ENCODE data around the gene AHDC1. TPM values are rescaled to one million over a fixed set of nuclear protein-coding genes. Genes with fewer than 3 reads are reported as not detected.

AHDC1 gene
- total RNA-seq, 1 experiment from 2014 or later = 49.0 TPM

DNA sequence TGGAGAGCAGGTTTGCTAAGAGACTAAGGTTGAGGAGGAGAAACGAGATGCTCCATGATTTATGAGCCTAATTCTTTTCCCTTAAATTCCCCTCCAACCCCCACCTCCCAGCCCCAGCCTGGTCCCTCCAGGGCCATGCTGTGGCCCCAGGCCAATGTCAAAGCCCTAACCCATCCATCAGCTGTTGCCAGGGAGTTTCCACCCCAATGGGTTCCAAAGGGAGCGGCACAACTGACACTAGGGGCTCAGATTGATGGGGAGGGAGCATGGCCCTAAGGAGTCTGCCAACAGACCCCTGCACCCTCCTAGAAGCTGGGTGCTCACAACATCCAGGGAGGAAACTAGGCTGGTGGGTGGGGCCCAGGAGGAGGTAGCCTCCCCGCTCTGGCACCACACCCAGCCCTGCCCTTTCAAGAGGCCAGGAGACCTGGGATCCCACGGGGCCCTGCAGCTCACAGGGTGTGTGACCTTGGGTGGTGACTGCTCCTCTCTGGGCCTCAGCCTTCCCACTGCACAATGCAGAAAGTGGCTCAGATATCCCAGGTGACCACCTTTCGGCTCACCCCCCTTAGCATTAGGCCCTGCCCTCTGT, 12.9 kb downstream of the AHDC1 start:
- H3K36me3 Mint-ChIP-seq = no peaks in the 10 kb centered on the region
- peaks cover 12% of the 10 kb centered on the region for H3K4me1 Mint-ChIP-seq
- TF ChIP-seq ZNF425 (CRISPR knock-in tag; conservative IDR thresholded peaks at IDR 0.05) (no peak), MYBL2 (CRISPR knock-in tag; IDR thresholded peaks at IDR 0.05) (no peak), ATF1 (CRISPR knock-in tag; IDR thresholded peaks at IDR 0.05) (no peak), FOXP1 (CRISPR knock-in tag; IDR thresholded peaks at IDR 0.05; ENCODE audit: borderline replicate concordance) (no peak), FOXP4 (CRISPR knock-in tag; IDR thresholded peaks at IDR 0.05) (no peak), ZBTB21 (CRISPR knock-in tag; IDR thresholded peaks at IDR 0.05; ENCODE audit: borderline replicate concordance) (no peak), ZNF416 (CRISPR knock-in tag; IDR thresholded peaks at IDR 0.05) (no peak), USF2 (CRISPR knock-in tag; IDR thresholded peaks at IDR 0.05) (no peak), ZNF138 (CRISPR knock-in tag; conservative IDR thresholded peaks at IDR 0.05) (no peak), NR3C1 (CRISPR knock-in tag; conservative IDR thresholded peaks at IDR 0.05; ENCODE audit: low read depth) (no peak), MXD4 (CRISPR knock-in tag; IDR thresholded peaks at IDR 0.05; ENCODE audit: borderline replicate concordance) (no peak), SMAD3 (CRISPR knock-in tag; IDR thresholded peaks at IDR 0.05; ENCODE audit: borderline replicate concordance) (no peak), GTF2I (CRISPR knock-in tag; conservative IDR thresholded peaks at IDR 0.05) (no peak), ATF3 (CRISPR knock-in tag; conservative IDR thresholded peaks at IDR 0.05) (no peak), CREB1 (CRISPR knock-in tag; IDR thresholded peaks at IDR 0.05) (no peak), JAZF1 (CRISPR knock-in tag; IDR thresholded peaks at IDR 0.05) (no peak), E2F5 (CRISPR knock-in tag; IDR thresholded peaks at IDR 0.05) (no peak)
- TF ChIP-seq, protein P1, sequence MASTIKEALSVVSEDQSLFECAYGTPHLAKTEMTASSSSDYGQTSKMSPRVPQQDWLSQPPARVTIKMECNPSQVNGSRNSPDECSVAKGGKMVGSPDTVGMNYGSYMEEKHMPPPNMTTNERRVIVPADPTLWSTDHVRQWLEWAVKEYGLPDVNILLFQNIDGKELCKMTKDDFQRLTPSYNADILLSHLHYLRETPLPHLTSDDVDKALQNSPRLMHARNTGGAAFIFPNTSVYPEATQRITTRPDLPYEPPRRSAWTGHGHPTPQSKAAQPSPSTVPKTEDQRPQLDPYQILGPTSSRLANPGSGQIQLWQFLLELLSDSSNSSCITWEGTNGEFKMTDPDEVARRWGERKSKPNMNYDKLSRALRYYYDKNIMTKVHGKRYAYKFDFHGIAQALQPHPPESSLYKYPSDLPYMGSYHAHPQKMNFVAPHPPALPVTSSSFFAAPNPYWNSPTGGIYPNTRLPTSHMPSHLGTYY (CRISPR knock-in tag; IDR thresholded peaks at IDR 0.05) = no peak
- TF ChIP-seq, protein P2, sequence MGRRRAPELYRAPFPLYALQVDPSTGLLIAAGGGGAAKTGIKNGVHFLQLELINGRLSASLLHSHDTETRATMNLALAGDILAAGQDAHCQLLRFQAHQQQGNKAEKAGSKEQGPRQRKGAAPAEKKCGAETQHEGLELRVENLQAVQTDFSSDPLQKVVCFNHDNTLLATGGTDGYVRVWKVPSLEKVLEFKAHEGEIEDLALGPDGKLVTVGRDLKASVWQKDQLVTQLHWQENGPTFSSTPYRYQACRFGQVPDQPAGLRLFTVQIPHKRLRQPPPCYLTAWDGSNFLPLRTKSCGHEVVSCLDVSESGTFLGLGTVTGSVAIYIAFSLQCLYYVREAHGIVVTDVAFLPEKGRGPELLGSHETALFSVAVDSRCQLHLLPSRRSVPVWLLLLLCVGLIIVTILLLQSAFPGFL (CRISPR knock-in tag; IDR thresholded peaks at IDR 0.05; ENCODE audit: borderline replicate concordance) = no peak
- ATAC-seq = no peak
- no peaks in the 10 kb centered on the region for H3K9me3 Mint-ChIP-seq
- no peaks in the 10 kb centered on the region for H3K27me3 Mint-ChIP-seq (ENCODE audit: low read depth)
- no peak for DNase-seq (ENCODE audit: low spot score)
- no peak overlapping the region for H3K4me3 Mint-ChIP-seq
- H3K27ac Mint-ChIP-seq = no peak overlapping the region; the same call in 1 of the 2 replicates
- ChIA-PET CTCF (interaction anchor here (2.2 to 13.6 kb wide), 4 partner anchors 10 to 78 kb away, joined by 5 to 366 read pairs (median 44); no protein-coding TSS in a partner anchor), POLR2A (no interaction called here)

Measured in WTC11 (cell line).